Large intestine (tissue), 3 donors: ENCODE data around the gene CEP70. TPM values are rescaled to one million over a fixed set of nuclear protein-coding genes. Genes with fewer than 3 reads are reported as not detected.
"Not testable (repeated sequence)": the region's sequence is repeated elsewhere in the genome, so short reads cannot be mapped to it uniquely, and the experiment has no call there.

Experiments used
- DNase-seq, 2 donors: peaks; one replicate each; pipeline versions ENCODE4 v3.0.0 to v3.0.0-alpha.2; 2013
- H3K27ac ChIP-seq: one replicate; pipeline ENCODE4 v1.5.1; 2013; ENCODE audit warnings: low read length
- H3K27me3 ChIP-seq: 2 replicates; pipeline ENCODE4 v1.6.1; 2013; ENCODE audit warnings: low read length; ENCODE audit not compliant: control insufficient read depth, insufficient read depth
- H3K36me3 ChIP-seq: 2 replicates; pipeline ENCODE4 v1.6.1; 2013; ENCODE audit warnings: low read length; ENCODE audit not compliant: control insufficient read depth, insufficient read depth
- H3K4me1 ChIP-seq: one replicate; pipeline ENCODE4 v1.6.1; 2013; ENCODE audit warnings: low read length; ENCODE audit not compliant: control insufficient read depth, insufficient read depth
- H3K4me3 ChIP-seq: one replicate; pipeline ENCODE4 v1.5.1; 2013; ENCODE audit warnings: low read length
- H3K9me3 ChIP-seq: one replicate; pipeline ENCODE4 v1.6.1; 2013; ENCODE audit warnings: mild to moderate bottlenecking, low read depth, low read length, moderate library complexity; ENCODE audit not compliant: control insufficient read depth
- WGBS: methylation state at CpG from one replicate; pipeline ENCODE4 v1.1.5; 2013; ENCODE audit warnings: low lambda C conversion rate; ENCODE audit not compliant: insufficient coverage; 5-methylcytosine and 5-hydroxymethylcytosine counted together
- polyA plus RNA-seq: library from polyadenylated mRNA; unstranded; fragments of 120-200 nt; gene quantifications from one replicate; pipeline ENCODE4 v1.2.1, GENCODE V29; 2013

CEP70 gene
- polyA plus RNA-seq, 1 donor = 17.8 TPM

GRCh38 chr3:138562902-138563301 is 31.2 kb downstream of the CEP70 start:
- not testable (repeated sequence) for H3K27ac ChIP-seq

GRCh38 chr3:138560501-138560900 is 33.6 kb downstream of the CEP70 start:
- no peaks in the 10 kb centered on the region for H3K4me1 ChIP-seq
- no peaks in the 10 kb centered on the region for H3K27me3 ChIP-seq
- no peak overlapping the region for H3K27ac ChIP-seq
- H3K9me3 ChIP-seq = peaks cover 12% of the 10 kb centered on the region
- WGBS = no CpG with 5 or more reads among the region's 6 CpGs
- DNase-seq = no peak
- peaks cover 7% of the 10 kb centered on the region for H3K36me3 ChIP-seq
- H3K4me3 ChIP-seq = no peak overlapping the region

More at GRCh38 chr3:138562902-138563301, 31.2 kb downstream of the CEP70 start:
- peaks cover 12% of the 10 kb centered on the region for H3K9me3 ChIP-seq
- not testable (repeated sequence) for H3K4me3 ChIP-seq, H3K4me1 ChIP-seq, H3K27me3 ChIP-seq, DNase-seq, H3K36me3 ChIP-seq
- no CpG with 5 or more reads among the region's 1 CpG for WGBS

GRCh38 chr3:138559134-138559533 is 34.9 kb downstream of the CEP70 start:
- 75% methylated on average over 4 of the region's 4 CpGs for WGBS
- DNase-seq = no peak
- H3K4me3 ChIP-seq = no peak overlapping the region
- H3K9me3 ChIP-seq = peaks cover 16% of the 10 kb centered on the region
- H3K36me3 ChIP-seq = peaks cover 10% of the 10 kb centered on the region
- no peak overlapping the region for H3K27ac ChIP-seq
- H3K27me3 ChIP-seq = no peaks in the 10 kb centered on the region
- no peaks in the 10 kb centered on the region for H3K4me1 ChIP-seq

- WGBS = no CpG with 5 or more reads among the region's 5 CpGs
- H3K4me3 ChIP-seq, H3K36me3 ChIP-seq, DNase-seq, H3K27ac ChIP-seq, H3K4me1 ChIP-seq, H3K27me3 ChIP-seq: not testable (repeated sequence)
- peaks cover 19% of the 10 kb centered on the region for H3K9me3 ChIP-seq
These were observed 39.3 kb downstream of the CEP70 start for GRCh38 chr3:138554775-138555174.

GRCh38 chr3:138550958-138551357 is 43.1 kb downstream of the CEP70 start:
- no CpG with 5 or more reads among the region's 2 CpGs for WGBS

GRCh38 chr3:138549179-138549977 is 44.7 kb downstream of the CEP70 start:
- Histone ChIP-seq H3K4me1 (no peaks in the 10 kb centered on the region), H3K27ac (no peak overlapping the region), H3K9me3 (peaks cover 7% of the 10 kb centered on the region), H3K4me3 (no peak overlapping the region), H3K36me3 (peaks cover 16% of the 10 kb centered on the region), H3K27me3 (no peaks in the 10 kb centered on the region)
- DNase-seq = no peak
- WGBS = no CpG with 5 or more reads among the region's 14 CpGs

More at GRCh38 chr3:138550958-138551357, 43.1 kb downstream of the CEP70 start:
- H3K4me3 ChIP-seq, H3K4me1 ChIP-seq, H3K27me3 ChIP-seq, DNase-seq, H3K27ac ChIP-seq: not testable (repeated sequence)
- H3K9me3 ChIP-seq = peaks cover 10% of the 10 kb centered on the region
- peaks cover 19% of the 10 kb centered on the region for H3K36me3 ChIP-seq

- Histone ChIP-seq H3K9me3 (peaks cover 18% of the 10 kb centered on the region), H3K36me3 (peaks cover 20% of the 10 kb centered on the region), H3K4me1 (no peaks in the 10 kb centered on the region), H3K27me3 (no peaks in the 10 kb centered on the region), H3K4me3 (no peak overlapping the region), H3K27ac (no peak overlapping the region)
- WGBS = 100% methylated on average over 1 of the region's 2 CpGs
- no peak for DNase-seq
These were observed 46.6 kb downstream of the CEP70 start for GRCh38 chr3:138547342-138547975.

- no peak for DNase-seq
- no peak overlapping the region for H3K4me3 ChIP-seq
- no peaks in the 10 kb centered on the region for H3K4me1 ChIP-seq
- H3K27ac ChIP-seq = no peak overlapping the region
- WGBS = 88% methylated on average over 1 of the region's 1 CpG
- no peaks in the 10 kb centered on the region for H3K27me3 ChIP-seq
- H3K9me3 ChIP-seq = peaks cover 36% of the 10 kb centered on the region
- H3K36me3 ChIP-seq = peaks cover 27% of the 10 kb centered on the region
These were observed 49.5 kb downstream of the CEP70 start for GRCh38 chr3:138544546-138544945.

- Histone ChIP-seq H3K9me3 (peaks cover 41% of the 10 kb centered on the region), H3K27me3 (no peaks in the 10 kb centered on the region), H3K4me1 (no peaks in the 10 kb centered on the region), H3K27ac (no peak overlapping the region), H3K4me3 (no peak overlapping the region), H3K36me3 (peaks cover 18% of the 10 kb centered on the region)
- no CpG with 5 or more reads among the region's 5 CpGs for WGBS
- no peak for DNase-seq
These were observed 51.1 kb downstream of the CEP70 start for GRCh38 chr3:138542977-138543376.

- H3K4me3 ChIP-seq = no peak overlapping the region
- no peak for DNase-seq
- H3K27me3 ChIP-seq = no peaks in the 10 kb centered on the region
These were observed 54.7 kb downstream of the CEP70 start for GRCh38 chr3:138539352-138539751.

More at GRCh38 chr3:138539352-138539751, 54.7 kb downstream of the CEP70 start:
- no peak overlapping the region for H3K27ac ChIP-seq
- peaks cover 41% of the 10 kb centered on the region for H3K9me3 ChIP-seq
- peaks cover 13% of the 10 kb centered on the region for H3K36me3 ChIP-seq
- H3K4me1 ChIP-seq = no peaks in the 10 kb centered on the region
